KG1 (cell line): ENCODE measurements around the gene PMS1.
A peak's percentile ranks its signal among the peaks of the same experiment; 100 is the strongest.
"Not testable (repeated sequence)": the region's sequence is repeated elsewhere in the genome, so short reads cannot be mapped to it uniquely, and the experiment has no call there.

Experiments
- DNase-seq: peaks from one replicate; lab custom pipeline; 2025; lab: John Stamatoyannopoulos, UW

The PMS1 gene

DNA sequence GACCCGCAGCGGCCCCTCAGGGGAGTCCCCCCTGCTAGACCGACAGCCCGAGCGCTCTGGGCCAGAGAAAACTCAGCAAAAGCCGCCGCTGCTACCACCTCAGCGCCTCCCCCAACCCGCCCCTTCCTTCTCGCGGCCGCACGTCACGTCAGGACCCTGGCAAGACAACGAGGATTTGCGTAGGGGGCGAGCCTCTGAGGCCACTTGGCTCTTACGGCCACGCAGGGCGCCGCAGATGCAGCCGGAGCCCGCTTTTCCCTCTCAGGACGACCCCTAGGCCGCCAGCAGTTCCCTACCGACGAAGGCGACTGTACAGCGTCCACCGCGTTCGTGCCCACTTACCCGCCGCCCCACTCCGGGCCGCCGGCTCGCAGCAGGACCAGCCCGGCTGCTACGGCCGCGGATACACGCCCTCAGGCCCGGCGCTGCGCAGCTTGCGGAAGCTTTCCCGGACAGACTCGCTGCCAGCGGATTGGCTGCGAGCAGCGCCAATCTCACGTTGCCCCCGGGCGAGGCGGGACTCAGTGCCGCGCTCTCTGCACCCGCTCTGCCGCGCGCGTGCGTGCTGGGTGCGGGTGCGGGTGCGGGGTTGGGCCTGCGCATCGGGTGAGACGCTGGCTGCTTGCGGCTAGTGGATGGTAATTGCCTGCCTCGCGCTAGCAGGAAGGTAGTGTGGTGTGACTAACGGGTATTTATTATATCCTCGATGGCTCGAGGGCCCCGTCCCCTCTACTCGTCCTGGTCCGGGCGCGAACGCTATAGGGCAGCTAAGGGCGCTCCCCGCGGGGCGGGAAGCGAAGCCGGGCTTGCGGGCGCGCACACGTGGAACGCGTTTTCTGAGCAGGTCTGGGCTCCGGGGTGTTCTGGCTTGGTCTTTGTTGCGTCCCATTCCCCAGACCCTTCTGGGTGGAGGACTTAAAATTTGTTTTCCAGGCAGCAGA lies at the start of gene PMS1, which contains the start of gene ORMDL1:
Gene PMS1 (plus strand): TSS at position 524 of the 941 bp plus-strand sequence. CDS start 7,360 bp downstream, outside the sequence.
Gene ORMDL1 (minus strand): TSS at position 413 of the 941 bp plus-strand sequence. CDS start 1,744 bp downstream, outside the sequence.
- peak; percentile 92 for DNase-seq

GRCh38 chr2:189751080-189751658 lies 33.1 kb upstream of the PMS1 start:
- no peak for DNase-seq

- no peak for DNase-seq
Observed at GRCh38 chr2:189756311-189756952, 27.8 kb upstream of the PMS1 start.

DNA sequence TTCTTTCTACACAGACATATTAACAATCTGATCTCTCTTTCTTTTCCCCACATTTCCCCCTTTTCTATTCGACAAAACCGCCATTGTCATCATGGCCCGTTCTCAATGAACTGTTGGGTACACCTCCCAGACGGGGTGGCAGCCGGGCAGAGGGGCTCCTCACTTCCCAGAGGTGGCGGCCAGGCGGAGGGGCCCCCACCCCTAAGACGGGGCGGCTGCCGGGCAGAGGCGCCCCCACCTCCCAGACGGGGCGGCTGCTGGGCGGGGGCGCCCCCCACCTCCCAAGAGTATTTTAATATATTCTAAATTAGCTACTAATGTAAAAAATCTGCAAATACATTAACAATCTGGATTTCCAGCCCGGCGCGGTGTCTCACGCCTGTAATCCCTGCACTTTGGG lies 24.1 kb upstream of the PMS1 start:
- DNase-seq = not testable (repeated sequence)

DNA sequence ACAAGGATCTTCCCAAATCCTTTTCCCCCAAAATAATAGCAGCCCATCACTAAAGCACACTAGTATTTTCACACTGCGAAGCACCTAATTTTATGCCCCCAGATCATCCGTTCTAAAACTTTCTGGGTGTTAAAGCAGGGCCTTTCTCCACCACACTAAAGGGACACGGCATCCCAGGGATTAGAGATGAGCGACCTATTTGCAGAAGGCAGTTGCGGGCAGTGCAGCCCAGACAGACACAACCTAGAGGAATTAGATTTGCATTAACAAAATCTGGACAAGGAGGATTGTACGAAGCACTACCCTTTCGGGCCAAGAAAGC lies 22.1 kb upstream of the PMS1 start:
- no peak for DNase-seq

GRCh38 chr2:189762551-189763298 lies 21.5 kb upstream of the PMS1 start, which contains the start of gene OSGEPL1:
TSS of gene OSGEPL1 (minus strand) at chr2:189762792. CDS start at chr2:189761640, 1,152 bp downstream.
- peak; percentile 87 for DNase-seq

GRCh38 chr2:189763908-189764661 lies 20.2 kb upstream of the PMS1 start:
- DNase-seq = no peak

- DNase-seq = no peak
Observed at GRCh38 chr2:189770590-189771322, 13.5 kb upstream of the PMS1 start.

DNA sequence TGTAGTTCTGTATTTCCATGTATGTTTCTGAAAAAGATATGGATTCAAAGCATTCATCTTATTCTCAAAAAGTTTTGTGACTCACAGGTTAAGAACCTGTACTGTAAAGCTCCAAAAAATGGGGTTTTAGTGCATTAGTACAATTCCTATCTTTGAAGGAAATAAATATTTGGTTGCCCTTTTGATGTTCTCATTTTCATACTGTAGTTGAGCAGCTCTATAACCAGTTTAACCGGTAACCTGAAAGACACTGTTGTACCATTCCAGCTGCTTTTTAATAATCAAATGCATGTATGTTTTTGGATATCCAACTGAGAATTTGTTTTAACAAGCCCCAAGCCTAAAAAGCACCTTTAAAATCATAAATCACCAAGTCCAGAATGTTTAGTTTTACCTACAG lies 12.0 kb upstream of the PMS1 start:
- DNase-seq = no peak

- no peak for DNase-seq
Observed at GRCh38 chr2:189782221-189782671, 2.0 kb upstream of the PMS1 start.

DNA sequence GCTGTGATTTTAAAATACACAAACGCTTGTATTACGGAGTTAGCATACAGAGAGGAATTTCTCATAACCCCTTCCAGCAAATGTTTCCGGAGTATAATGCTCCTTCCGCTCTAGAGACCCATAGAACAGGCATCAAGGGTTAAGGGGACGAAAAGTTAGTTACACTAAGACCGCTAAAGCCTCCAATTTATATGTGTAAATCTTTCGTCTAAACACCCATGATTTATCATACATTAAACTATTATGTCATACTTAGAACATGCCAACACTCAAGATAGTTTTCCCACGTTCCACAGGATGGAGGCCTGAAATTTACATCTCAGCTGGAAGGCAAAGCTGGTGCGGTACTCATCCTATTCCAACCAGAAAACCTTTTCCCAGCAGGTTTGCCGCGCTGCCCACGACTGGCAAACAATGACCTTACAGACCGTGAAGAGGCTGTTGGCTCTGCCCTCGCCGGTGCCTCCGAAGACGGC lies 761 bp upstream of the PMS1 start:
- no peak for DNase-seq

DNA sequence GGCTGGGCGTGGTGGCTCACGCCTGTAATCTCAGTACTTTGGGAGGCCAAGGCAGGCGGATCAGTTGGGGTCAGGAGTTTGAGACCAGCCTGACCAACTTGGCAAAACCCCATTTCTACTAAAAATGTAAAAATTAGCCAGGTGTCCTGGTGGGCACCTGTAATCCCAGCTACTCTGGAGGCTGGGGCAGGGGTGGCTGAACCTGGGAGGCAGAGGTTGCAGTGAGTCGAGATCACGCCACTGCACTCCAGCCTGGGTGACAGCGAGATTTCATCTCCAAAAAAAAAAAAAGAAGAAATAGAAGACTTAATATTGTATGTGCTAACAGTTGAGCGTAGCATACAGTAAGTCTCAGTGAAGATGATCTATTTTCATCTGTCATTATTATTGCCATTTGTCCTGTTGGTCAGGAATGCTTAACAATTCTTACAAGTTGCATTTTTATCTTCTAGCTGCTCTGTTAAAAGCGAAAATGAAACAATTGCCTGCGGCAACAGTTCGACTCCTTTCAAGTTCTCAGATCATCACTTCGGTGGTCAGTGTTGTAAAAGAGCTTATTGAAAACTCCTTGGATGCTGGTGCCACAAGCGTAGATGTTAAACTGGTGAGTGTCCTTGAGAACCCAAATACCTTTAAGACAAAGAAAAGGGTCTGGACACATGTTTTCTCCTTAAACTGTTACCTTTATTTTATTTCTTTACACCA lies 7.2 kb downstream of the PMS1 start:
- DNase-seq = no peak

DNA sequence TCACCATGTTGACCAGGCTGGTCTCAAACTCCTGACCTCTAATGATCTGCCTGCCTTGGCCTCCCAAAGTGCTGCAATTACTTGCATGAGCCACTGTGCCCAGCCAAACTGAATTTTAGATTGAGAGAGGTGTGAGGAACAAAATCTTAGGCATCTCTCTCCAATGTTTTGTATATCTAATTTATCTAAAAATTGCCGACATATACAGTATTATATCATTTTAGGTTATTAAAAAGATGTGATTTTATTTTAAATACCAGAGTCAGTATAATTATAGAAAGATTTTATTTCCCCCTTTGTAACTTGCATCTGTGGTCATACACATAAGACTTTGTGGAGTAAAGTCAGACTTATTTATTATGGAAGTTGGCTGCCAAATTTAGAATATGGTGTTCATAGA lies 10.1 kb downstream of the PMS1 start:
- DNase-seq = no peak

- DNase-seq = no peak
Observed at GRCh38 chr2:189797902-189798301, 13.7 kb downstream of the PMS1 start.

DNA sequence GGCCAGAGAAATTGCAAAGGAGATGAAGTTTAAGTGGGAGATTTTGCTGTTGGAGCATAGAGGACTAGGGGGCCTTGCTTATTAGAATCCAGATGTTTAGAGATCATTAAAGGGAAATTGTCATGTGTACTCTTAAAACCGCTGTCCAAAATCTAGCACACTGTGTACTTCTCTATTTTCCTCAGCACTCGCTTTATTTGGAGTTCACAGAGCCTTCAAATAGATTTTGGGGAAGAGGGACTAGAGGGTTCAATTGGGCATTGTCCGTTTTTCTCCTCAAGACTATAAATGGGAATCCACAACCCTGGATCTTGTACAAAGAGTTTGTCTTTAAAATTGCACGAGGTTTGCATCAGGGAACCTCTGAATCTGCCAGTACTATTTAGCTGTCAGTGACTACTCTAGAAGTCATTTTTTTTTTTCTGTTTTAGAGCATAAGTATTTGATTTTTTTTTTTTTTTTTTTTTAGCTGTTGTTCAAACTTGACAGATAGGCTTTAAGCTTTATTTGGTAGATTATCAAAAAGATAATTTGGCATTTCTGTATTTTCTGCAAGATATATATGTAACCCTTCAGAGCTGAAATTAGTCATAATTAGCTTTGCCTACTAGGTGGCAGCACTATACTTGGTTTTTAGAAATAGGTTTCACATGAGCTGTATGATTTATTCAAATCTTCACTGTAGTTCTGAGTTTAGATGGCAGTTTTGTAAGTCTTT lies 14.2 kb downstream of the PMS1 start:
- DNase-seq = no peak

- DNase-seq = no peak
Observed at GRCh38 chr2:189799030-189799331, 14.7 kb downstream of the PMS1 start.

GRCh38 chr2:189799531-189799930 lies 15.3 kb downstream of the PMS1 start:
- DNase-seq = no peak

- no peak for DNase-seq
Observed at GRCh38 chr2:189802396-189802912, 18.2 kb downstream of the PMS1 start.

DNA sequence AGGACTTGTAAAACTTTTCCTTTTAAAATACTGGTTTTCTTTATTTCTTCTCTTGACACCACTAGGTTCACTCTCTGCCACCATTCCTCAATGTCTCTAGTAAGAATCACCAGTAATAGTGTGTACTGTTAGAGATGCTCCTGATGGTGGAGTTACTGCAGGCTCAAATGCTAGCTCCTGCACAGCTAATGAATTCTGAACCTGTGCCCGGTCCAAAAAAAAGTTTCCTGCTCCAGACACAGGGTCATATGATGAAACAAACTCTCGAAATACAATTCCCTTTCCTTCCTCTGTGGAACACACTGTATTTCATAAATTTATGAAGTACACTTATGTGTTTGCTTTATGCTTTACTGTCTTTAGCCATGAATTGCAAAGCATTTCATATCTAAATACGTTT lies 19.2 kb downstream of the PMS1 start:
- no peak for DNase-seq
